ENCODE measurements around the gene LMOD1.

The LMOD1 gene

DNA sequence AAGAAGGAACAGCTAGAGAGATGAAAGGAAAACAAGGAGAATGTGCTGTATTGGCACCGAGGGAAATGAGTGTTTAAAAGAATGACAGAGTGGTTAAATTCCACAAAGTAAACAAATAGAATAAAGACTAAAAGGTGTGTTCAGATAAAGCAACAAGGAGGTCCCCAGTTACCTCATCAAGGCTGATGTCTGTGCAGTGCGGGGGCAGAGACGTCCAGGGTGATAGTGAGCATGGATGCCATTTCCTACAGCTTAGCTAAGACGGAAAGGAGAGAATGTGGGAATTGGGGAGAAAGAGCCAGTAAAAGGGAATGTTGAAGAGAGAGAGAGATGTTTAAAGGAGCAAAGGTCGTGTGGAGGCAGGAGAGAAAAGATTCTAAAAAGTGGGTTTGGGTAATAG lies 15.5 kb downstream of the LMOD1 start:
- Histone ChIP-seq H3K27me3 (ENCODE audit: control insufficient read depth, insufficient read depth, low read length) (no peaks in the 10 kb centered on the region), H3K27ac (ENCODE audit: low read length) (no peak overlapping the region), H3K4me3 (ENCODE audit: low read length) (no peak overlapping the region)

DNA sequence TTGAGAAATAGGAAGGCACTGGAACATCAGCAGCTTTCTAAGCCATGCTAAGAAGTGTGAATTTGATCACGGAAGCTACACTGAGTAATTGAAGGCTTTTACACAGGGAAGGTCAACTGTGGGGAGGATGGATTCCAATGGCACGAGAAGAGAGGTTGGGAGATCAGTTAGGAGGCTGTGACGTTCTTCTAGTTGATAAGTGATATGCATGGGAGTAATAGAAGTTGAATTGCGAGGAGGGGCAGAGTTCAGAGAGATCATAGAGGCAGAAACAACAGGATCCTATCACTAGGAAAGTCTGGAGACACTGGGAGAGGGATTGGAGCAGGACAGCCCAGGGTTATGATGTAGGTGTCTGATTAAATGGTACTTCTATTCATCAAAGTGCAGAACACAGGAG lies 16.2 kb downstream of the LMOD1 start:
- H3K36me3 ChIP-seq (ENCODE audit: control insufficient read depth, low read depth, low read length): no peaks in the 10 kb centered on the region
- no peaks in the 10 kb centered on the region for H3K9me3 ChIP-seq (ENCODE audit: control insufficient read depth, low read depth, low read length)
- H3K27ac ChIP-seq (ENCODE audit: low read length): no peak overlapping the region
- H3K4me1 ChIP-seq (ENCODE audit: control insufficient read depth, low read depth, low read length): no peaks in the 10 kb centered on the region
- H3K9ac ChIP-seq (ENCODE audit: low read length): no peak overlapping the region
- H3K4me3 ChIP-seq (ENCODE audit: low read length): no peak overlapping the region
- no peaks in the 10 kb centered on the region for H3K27me3 ChIP-seq (ENCODE audit: control insufficient read depth, insufficient read depth, low read length)

More for the DNA sequence above, 15.5 kb downstream of the LMOD1 start:
- Histone ChIP-seq H3K36me3 (ENCODE audit: control insufficient read depth, low read depth, low read length) (no peaks in the 10 kb centered on the region), H3K4me1 (ENCODE audit: control insufficient read depth, low read depth, low read length) (no peaks in the 10 kb centered on the region), H3K9ac (ENCODE audit: low read length) (no peak overlapping the region), H3K9me3 (ENCODE audit: control insufficient read depth, low read depth, low read length) (no peaks in the 10 kb centered on the region)

DNA sequence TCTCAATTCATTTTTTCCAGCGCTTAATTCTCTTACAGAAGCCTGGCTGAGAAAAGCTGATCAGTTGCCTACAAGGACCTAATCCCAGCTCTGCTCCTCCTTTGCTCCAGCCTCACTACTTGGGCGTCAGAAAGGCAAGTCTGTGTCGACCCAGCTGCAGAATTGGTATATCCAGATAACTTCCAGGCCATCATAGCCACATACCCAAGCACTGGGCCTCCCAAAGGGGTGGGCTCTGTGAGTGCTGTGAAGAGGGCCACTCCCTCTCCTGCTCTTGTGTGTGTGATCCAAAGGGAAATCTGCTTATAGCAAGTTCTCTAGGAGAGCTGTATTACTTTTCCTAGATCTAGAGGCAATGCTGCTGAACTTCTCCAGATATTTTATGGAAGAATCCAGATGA lies 18.1 kb downstream of the LMOD1 start:
- no peaks in the 10 kb centered on the region for H3K36me3 ChIP-seq (ENCODE audit: control insufficient read depth, low read depth, low read length)
- no peaks in the 10 kb centered on the region for H3K9me3 ChIP-seq (ENCODE audit: control insufficient read depth, low read depth, low read length)
- no peak overlapping the region for H3K27ac ChIP-seq (ENCODE audit: low read length)
- H3K9ac ChIP-seq (ENCODE audit: low read length): no peak overlapping the region
- H3K27me3 ChIP-seq (ENCODE audit: control insufficient read depth, insufficient read depth, low read length): no peaks in the 10 kb centered on the region
- H3K4me3 ChIP-seq (ENCODE audit: low read length): no peak overlapping the region
- no peaks in the 10 kb centered on the region for H3K4me1 ChIP-seq (ENCODE audit: control insufficient read depth, low read depth, low read length)

DNA sequence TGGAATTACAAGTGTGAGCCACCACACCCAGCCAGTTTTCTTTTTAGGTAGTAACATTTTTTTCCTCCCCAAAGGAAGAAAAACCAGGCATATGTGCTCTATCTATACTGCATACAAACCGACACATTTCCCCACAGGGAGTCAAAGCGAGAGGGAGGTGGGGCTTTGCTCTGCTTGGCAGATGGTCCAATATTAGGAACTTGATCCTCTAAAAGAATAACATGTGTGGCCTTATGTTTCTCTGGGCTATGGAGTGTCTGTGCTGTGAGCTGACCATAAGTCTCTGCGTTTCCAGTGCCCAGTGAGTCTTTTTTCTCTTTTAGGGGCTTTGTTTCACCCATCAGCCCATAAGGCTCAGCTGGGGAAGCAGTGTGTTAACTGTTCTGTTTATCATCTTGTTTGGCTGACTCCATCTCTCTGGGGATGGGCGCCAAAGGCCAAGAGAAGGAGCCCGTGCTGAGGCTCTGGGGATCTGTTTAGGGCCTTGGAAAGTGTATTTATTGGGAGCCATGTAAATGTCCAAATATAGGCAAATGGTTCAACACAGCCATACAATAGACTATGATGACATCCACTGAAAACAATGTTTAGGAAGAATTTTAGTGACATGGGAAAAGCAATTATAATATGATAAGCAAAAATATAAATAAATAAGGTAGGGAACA lies 20.2 kb downstream of the LMOD1 start:
- H3K4me3 ChIP-seq (ENCODE audit: low read length): no peak overlapping the region
- no peaks in the 10 kb centered on the region for H3K9me3 ChIP-seq (ENCODE audit: control insufficient read depth, low read depth, low read length)
- no peaks in the 10 kb centered on the region for H3K27me3 ChIP-seq (ENCODE audit: control insufficient read depth, insufficient read depth, low read length)
- no peak overlapping the region for H3K27ac ChIP-seq (ENCODE audit: low read length)
- H3K9ac ChIP-seq (ENCODE audit: low read length): no peak overlapping the region
- H3K36me3 ChIP-seq (ENCODE audit: control insufficient read depth, low read depth, low read length): no peaks in the 10 kb centered on the region
- H3K4me1 ChIP-seq (ENCODE audit: control insufficient read depth, low read depth, low read length): no peaks in the 10 kb centered on the region

DNA sequence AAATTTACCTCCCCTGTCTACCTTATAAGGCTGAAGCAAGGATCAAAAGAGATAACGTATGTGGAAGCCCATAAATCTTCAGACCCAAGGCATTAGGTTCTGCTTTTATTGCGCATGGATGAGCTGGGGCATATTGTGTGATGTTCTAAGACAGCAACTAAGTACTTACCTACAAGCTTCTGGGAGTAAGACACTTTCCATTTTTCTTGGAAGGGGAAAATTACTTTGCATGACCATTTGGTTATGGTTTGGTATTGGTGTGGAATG lies 21.1 kb downstream of the LMOD1 start:
- H3K4me3 ChIP-seq (ENCODE audit: low read length): no peak overlapping the region
- H3K27ac ChIP-seq (ENCODE audit: low read length): no peak overlapping the region
- no peaks in the 10 kb centered on the region for H3K36me3 ChIP-seq (ENCODE audit: control insufficient read depth, low read depth, low read length)
- no peaks in the 10 kb centered on the region for H3K9me3 ChIP-seq (ENCODE audit: control insufficient read depth, low read depth, low read length)
- H3K27me3 ChIP-seq (ENCODE audit: control insufficient read depth, insufficient read depth, low read length): no peaks in the 10 kb centered on the region
- H3K4me1 ChIP-seq (ENCODE audit: control insufficient read depth, low read depth, low read length): no peaks in the 10 kb centered on the region
- no peak overlapping the region for H3K9ac ChIP-seq (ENCODE audit: low read length)

DNA sequence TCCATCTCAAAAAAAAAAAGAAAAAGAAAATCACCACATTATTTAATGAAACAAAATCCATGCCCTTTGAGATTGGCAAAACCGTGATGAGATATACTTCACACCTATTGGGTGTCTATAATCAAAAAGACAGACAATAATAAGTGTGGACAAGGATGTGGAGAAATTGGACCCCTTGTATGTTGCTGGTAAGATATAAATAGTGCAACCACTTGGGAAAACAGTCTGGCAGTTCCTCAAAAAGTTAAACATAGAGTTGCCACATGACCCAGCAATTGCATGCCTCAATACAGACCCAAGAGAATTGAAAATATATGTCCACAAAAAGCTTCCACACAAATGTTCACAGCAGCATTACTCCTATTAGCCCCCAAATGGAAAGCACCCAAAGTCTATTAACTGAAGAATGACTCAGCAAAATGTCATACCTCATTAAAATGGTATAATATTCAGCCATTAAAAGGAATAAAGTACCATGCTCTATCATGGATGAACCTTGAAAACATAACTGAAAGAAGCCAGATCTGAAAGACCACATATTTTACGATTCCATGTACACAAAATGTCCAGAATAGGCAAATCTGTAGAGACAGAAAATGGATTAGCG lies 24.3 kb downstream of the LMOD1 start:
- no peak overlapping the region for H3K4me3 ChIP-seq (ENCODE audit: low read length)
- no peak overlapping the region for H3K27ac ChIP-seq (ENCODE audit: low read length)
- H3K36me3 ChIP-seq (ENCODE audit: control insufficient read depth, low read depth, low read length): no peaks in the 10 kb centered on the region
- H3K9ac ChIP-seq (ENCODE audit: low read length): no peak overlapping the region
- H3K4me1 ChIP-seq (ENCODE audit: control insufficient read depth, low read depth, low read length): no peaks in the 10 kb centered on the region
- no peaks in the 10 kb centered on the region for H3K9me3 ChIP-seq (ENCODE audit: control insufficient read depth, low read depth, low read length)
- H3K27me3 ChIP-seq (ENCODE audit: control insufficient read depth, insufficient read depth, low read length): no peaks in the 10 kb centered on the region

DNA sequence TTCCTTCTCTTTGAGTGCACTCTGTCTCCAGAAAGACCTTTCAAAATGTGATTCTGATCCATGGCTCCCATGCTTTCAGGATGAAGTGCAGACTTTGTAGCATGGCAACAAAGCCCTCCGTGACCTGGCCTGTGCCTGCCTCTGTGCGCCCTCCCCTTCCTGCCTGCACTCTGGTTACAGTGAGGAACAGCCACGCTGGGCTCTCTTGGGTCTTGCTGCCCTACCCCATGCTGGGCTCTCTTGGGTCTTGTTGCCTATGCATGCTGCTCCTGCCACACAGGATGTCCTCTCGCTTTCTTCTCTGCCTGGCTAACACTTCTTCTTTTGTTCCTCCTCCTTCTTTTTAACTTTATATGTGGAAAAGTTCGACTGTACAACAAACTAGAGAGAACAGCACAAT lies 28.0 kb downstream of the LMOD1 start:
- Histone ChIP-seq H3K36me3 (ENCODE audit: control insufficient read depth, low read depth, low read length) (no peaks in the 10 kb centered on the region), H3K9me3 (ENCODE audit: control insufficient read depth, low read depth, low read length) (no peaks in the 10 kb centered on the region), H3K27ac (ENCODE audit: low read length) (no peak overlapping the region), H3K4me3 (ENCODE audit: low read length) (no peak overlapping the region), H3K27me3 (ENCODE audit: control insufficient read depth, insufficient read depth, low read length) (no peaks in the 10 kb centered on the region), H3K4me1 (ENCODE audit: control insufficient read depth, low read depth, low read length) (no peaks in the 10 kb centered on the region), H3K9ac (ENCODE audit: low read length) (no peak overlapping the region)

DNA sequence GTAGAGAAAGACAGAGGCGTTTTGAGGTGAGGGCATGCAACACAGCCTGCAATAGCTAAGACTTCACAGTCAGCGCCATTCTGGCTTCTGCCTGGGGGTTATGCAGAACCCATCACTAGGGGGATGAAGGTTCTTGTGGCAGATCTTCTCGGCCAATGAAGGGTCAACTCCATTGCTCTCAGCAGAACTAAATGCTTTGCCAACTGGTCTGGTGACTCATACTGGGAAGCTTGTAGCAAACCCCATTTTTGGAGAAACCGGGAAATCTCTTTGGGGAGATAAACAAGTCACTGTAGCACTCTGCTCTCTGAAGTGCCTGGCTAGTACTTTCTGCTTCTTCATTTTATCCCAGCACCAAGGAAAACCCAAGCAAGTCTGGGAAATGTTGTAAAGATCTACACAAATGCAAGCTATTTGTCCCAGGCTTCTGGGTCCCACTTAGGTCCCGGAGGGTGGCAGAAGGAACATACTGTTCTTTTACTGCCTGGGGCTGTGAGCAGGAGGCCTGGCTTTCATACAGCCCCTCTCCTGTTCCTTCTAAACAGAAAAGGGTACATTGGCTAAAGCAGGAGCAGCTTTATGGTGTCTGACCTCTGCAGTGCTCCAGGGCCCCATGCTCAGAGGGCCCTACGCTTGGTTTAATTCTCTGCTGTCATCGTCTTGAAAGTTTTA lies 28.9 kb downstream of the LMOD1 start:
- no peak overlapping the region for H3K4me3 ChIP-seq (ENCODE audit: low read length)
- H3K36me3 ChIP-seq (ENCODE audit: control insufficient read depth, low read depth, low read length): no peaks in the 10 kb centered on the region
- no peaks in the 10 kb centered on the region for H3K4me1 ChIP-seq (ENCODE audit: control insufficient read depth, low read depth, low read length)
- no peak overlapping the region for H3K27ac ChIP-seq (ENCODE audit: low read length)
- no peaks in the 10 kb centered on the region for H3K27me3 ChIP-seq (ENCODE audit: control insufficient read depth, insufficient read depth, low read length)
- H3K9me3 ChIP-seq (ENCODE audit: control insufficient read depth, low read depth, low read length): no peaks in the 10 kb centered on the region
- no peak overlapping the region for H3K9ac ChIP-seq (ENCODE audit: low read length)

DNA sequence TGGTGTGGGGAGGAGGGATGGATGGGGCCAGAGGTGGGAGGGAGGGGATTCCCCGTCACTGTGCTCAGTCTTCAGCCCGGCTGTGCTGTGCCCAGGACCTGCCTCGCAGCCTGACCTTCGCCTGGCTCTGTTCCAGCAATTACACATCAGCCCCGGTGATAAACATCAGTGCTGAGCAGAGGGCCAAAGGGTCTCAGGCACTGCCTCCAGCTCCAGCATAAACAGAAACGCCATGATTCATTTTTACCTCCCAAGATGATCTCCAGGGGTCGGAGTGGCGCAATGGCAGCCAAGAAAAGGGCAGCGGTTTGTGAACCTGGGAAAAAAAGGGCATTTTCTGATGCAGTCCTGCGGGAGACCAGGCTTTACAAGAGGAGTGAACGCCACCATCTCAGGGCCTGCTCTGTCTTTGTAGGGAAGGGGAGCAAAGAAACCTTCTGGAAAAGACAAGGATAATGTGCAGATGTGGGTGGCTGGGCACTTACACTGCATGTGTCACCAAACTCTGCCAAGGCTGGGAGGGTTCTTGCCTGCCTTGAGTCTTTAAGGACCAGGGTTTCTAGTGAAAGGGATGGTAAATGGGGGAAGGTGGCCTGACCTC lies 29.6 kb downstream of the LMOD1 start:
- Histone ChIP-seq H3K9ac (ENCODE audit: low read length) (no peak overlapping the region), H3K27ac (ENCODE audit: low read length) (no peak overlapping the region), H3K9me3 (ENCODE audit: control insufficient read depth, low read depth, low read length) (no peaks in the 10 kb centered on the region), H3K27me3 (ENCODE audit: control insufficient read depth, insufficient read depth, low read length) (no peaks in the 10 kb centered on the region), H3K4me3 (ENCODE audit: low read length) (no peak overlapping the region), H3K36me3 (ENCODE audit: control insufficient read depth, low read depth, low read length) (no peaks in the 10 kb centered on the region), H3K4me1 (ENCODE audit: control insufficient read depth, low read depth, low read length) (peaks cover 6% of the 10 kb centered on the region)

DNA sequence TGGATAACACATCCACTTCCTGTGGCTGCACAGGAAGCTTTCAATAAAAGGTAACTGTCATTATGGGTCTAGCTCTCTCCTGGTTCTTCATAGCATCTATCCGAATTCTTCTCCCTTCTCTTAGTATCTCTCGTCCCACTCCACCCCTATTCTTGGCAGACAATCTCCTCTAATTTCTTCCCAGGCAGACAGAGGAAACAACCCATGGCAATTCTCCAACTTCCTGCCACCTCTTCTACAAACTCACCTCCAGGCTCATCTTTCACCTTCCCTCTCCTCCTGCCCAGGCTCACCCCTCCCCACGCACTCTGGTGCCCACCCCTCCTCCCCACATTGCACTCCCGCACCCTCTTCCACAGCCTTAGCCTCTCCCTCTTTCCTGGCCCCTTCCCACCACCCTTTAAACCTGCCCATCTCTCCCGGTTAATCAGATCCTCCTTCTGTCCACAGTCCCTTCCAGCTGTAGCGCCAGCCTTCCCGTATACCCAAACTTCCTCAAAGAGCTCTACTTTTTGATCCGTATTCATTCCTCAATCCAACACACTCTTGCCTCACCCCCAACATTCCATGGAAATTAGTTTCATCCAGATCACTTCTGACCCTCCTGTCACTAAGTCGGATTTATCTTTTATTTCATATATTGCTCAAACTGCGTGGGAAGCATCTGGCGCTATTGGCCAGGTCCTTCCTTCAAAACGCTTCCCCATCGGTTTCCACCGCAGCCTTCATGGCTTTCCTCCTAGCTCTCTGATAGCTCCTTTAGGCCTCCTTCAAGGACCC lies 31.7 kb downstream of the LMOD1 start:
- Histone ChIP-seq H3K9ac (ENCODE audit: low read length) (no peak overlapping the region), H3K36me3 (ENCODE audit: control insufficient read depth, low read depth, low read length) (no peaks in the 10 kb centered on the region), H3K4me1 (ENCODE audit: control insufficient read depth, low read depth, low read length) (peaks cover 9% of the 10 kb centered on the region), H3K9me3 (ENCODE audit: control insufficient read depth, low read depth, low read length) (no peaks in the 10 kb centered on the region), H3K4me3 (ENCODE audit: low read length) (no peak overlapping the region), H3K27me3 (ENCODE audit: control insufficient read depth, insufficient read depth, low read length) (no peaks in the 10 kb centered on the region), H3K27ac (ENCODE audit: low read length) (no peak overlapping the region)

DNA sequence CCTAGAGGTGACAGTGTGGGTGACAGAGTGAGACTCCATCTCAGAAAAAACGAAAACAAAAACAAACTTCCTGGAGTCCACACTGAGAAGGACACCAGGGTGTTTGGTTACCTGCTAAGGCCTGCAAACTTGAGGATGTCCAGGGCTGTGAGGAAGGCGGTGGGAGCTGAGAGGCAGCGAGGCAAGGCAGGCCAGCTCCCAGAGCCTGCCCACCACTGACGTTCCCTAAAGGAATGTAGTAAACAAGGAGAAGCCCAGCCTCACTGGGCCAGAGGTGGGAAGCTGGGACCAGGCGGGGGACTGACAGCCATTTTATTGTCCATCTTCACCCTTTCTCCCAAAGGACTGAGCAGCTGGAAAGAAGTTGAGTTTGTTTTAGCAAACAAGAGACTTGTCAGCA lies 33.5 kb downstream of the LMOD1 start:
- Histone ChIP-seq H3K4me3 (ENCODE audit: low read length) (no peak overlapping the region), H3K27ac (ENCODE audit: low read length) (no peak overlapping the region), H3K9ac (ENCODE audit: low read length) (no peak overlapping the region), H3K27me3 (ENCODE audit: control insufficient read depth, insufficient read depth, low read length) (no peaks in the 10 kb centered on the region), H3K4me1 (ENCODE audit: control insufficient read depth, low read depth, low read length) (peaks cover 9% of the 10 kb centered on the region), H3K9me3 (ENCODE audit: control insufficient read depth, low read depth, low read length) (no peaks in the 10 kb centered on the region), H3K36me3 (ENCODE audit: control insufficient read depth, low read depth, low read length) (no peaks in the 10 kb centered on the region)
